Measurements from ENCODE around the gene KLKB1. TPM values are rescaled to one million over a fixed set of nuclear protein-coding genes. Genes with fewer than 3 reads are reported as not detected.
"Not testable (repeated sequence)": the region's sequence is repeated elsewhere in the genome, so short reads cannot be mapped to it uniquely, and the experiment has no call there.

KLKB1 gene
- total and polyA plus RNA-seq, 4 donors = 0.23 to 0.94 (median 0.49) TPM

- no peaks in the 10 kb centered on the region for H3K27me3 ChIP-seq (ENCODE audit: control insufficient read depth in 3 of 3, insufficient read depth in 3 of 3, low read length in 2 of 3)
- DNase-seq = peak in 2 of 3 donors; percentile 69 to 83
- H3K4me1 ChIP-seq (ENCODE audit: control insufficient read depth in 5 of 5, insufficient read depth in 5 of 5, low read length in 5 of 5) = peaks cover 0 to 8% (median 0%) of the 10 kb centered on the region in 5 donors
- 67 to 81% methylated on average over 4 of the region's 4 CpGs for WGBS, 2 donors
- no peak overlapping the region for H3K4me3 ChIP-seq
- H3K36me3 ChIP-seq (ENCODE audit: control insufficient read depth in 4 of 4, insufficient read depth in 4 of 4, low read length in 4 of 4) = no peaks in the 10 kb centered on the region
- ATAC-seq (ENCODE audit: insufficient read depth, low FRiP score) = no peak
- no peak for TF ChIP-seq CTCF (IDR thresholded peaks at IDR 0.05; ENCODE audit: control extremely low read depth, extremely low read depth)
- no peaks in the 10 kb centered on the region for H3K9me3 ChIP-seq (ENCODE audit: control insufficient read depth in 4 of 4, insufficient read depth in 3 of 4, low read length in 3 of 4)
- no peak overlapping the region for H3K9ac ChIP-seq (ENCODE audit: insufficient read depth in 1 of 2, low read length in 2 of 2)
- no peak overlapping the region for H3K27ac ChIP-seq (ENCODE audit: low read depth in 1 of 2, low read length in 1 of 2)
Observed at GRCh38 chr4:186272699-186273391, 45.5 kb downstream of the KLKB1 start.

- not testable (repeated sequence) for H3K27ac ChIP-seq (ENCODE audit: low read depth in 1 of 2, low read length in 1 of 2); H3K9me3 ChIP-seq (ENCODE audit: control insufficient read depth in 4 of 4, insufficient read depth in 3 of 4, low read length in 3 of 4); H3K27me3 ChIP-seq (ENCODE audit: control insufficient read depth in 3 of 3, insufficient read depth in 3 of 3, low read length in 2 of 3); H3K9ac ChIP-seq (ENCODE audit: insufficient read depth in 1 of 2, low read length in 2 of 2); ATAC-seq (ENCODE audit: insufficient read depth, low FRiP score); H3K36me3 ChIP-seq (ENCODE audit: control insufficient read depth in 4 of 4, insufficient read depth in 4 of 4, low read length in 4 of 4); DNase-seq; H3K4me1 ChIP-seq (ENCODE audit: control insufficient read depth in 5 of 5, insufficient read depth in 5 of 5, low read length in 5 of 5); H3K4me3 ChIP-seq
- WGBS, 2 donors = 91 to 93% methylated on average over 5 of the region's 5 CpGs
Observed at GRCh38 chr4:186273392-186273789, 46.1 kb downstream of the KLKB1 start.

GRCh38 chr4:186283311-186283710, 56.0 kb downstream of the KLKB1 start:
- H3K27ac ChIP-seq (ENCODE audit: low read depth in 1 of 2, low read length in 1 of 2) = no peak overlapping the region
- H3K9me3 ChIP-seq (ENCODE audit: control insufficient read depth in 4 of 4, insufficient read depth in 3 of 4, low read length in 3 of 4) = no peaks in the 10 kb centered on the region
- no peak overlapping the region for H3K9ac ChIP-seq (ENCODE audit: insufficient read depth in 1 of 2, low read length in 2 of 2)
- no peak for ATAC-seq (ENCODE audit: insufficient read depth, low FRiP score)
- H3K36me3 ChIP-seq (ENCODE audit: control insufficient read depth in 4 of 4, insufficient read depth in 4 of 4, low read length in 4 of 4) = no peaks in the 10 kb centered on the region
- H3K27me3 ChIP-seq (ENCODE audit: control insufficient read depth in 3 of 3, insufficient read depth in 3 of 3, low read length in 2 of 3) = peaks cover 0 to 2% (median 0%) of the 10 kb centered on the region in 3 donors
- 79 to 81% methylated on average over 5 of the region's 5 CpGs for WGBS, 2 donors
- DNase-seq = no peak
- no peak for TF ChIP-seq CTCF (IDR thresholded peaks at IDR 0.05; ENCODE audit: control extremely low read depth, extremely low read depth)
- no peak overlapping the region for H3K4me3 ChIP-seq
- no peaks in the 10 kb centered on the region for H3K4me1 ChIP-seq (ENCODE audit: control insufficient read depth in 5 of 5, insufficient read depth in 5 of 5, low read length in 5 of 5)

- no peaks in the 10 kb centered on the region for H3K9me3 ChIP-seq (ENCODE audit: control insufficient read depth in 4 of 4, insufficient read depth in 3 of 4, low read length in 3 of 4)
- no peaks in the 10 kb centered on the region for H3K36me3 ChIP-seq (ENCODE audit: control insufficient read depth in 4 of 4, insufficient read depth in 4 of 4, low read length in 4 of 4)
- ATAC-seq (ENCODE audit: insufficient read depth, low FRiP score) (no peak), DNase-seq (no peak)
- no peaks in the 10 kb centered on the region for H3K4me1 ChIP-seq (ENCODE audit: control insufficient read depth in 5 of 5, insufficient read depth in 5 of 5, low read length in 5 of 5)
- no peak overlapping the region for H3K9ac ChIP-seq (ENCODE audit: insufficient read depth in 1 of 2, low read length in 2 of 2)
- peaks cover 0 to 2% (median 0%) of the 10 kb centered on the region in 3 donors for H3K27me3 ChIP-seq (ENCODE audit: control insufficient read depth in 3 of 3, insufficient read depth in 3 of 3, low read length in 2 of 3)
- H3K4me3 ChIP-seq = no peak overlapping the region
- no peak overlapping the region for H3K27ac ChIP-seq (ENCODE audit: low read depth in 1 of 2, low read length in 1 of 2)
- WGBS, 2 donors = 94% methylated on average over 12 of the region's 12 CpGs
- no peak for TF ChIP-seq CTCF (IDR thresholded peaks at IDR 0.05; ENCODE audit: control extremely low read depth, extremely low read depth)
Observed at GRCh38 chr4:186285147-186285546, 57.8 kb downstream of the KLKB1 start.
